Umbilical cord (tissue), 2 donors: ENCODE results near the gene TOR1A. TPM values are rescaled to one million over a fixed set of nuclear protein-coding genes. Genes with fewer than 3 reads are reported as not detected.
A peak's percentile ranks its signal among the peaks of the same experiment; 100 is the strongest.
"Not testable (repeated sequence)": the region's sequence is repeated elsewhere in the genome, so short reads cannot be mapped to it uniquely, and the experiment has no call there.

ENCODE experiments used
- DNase-seq: peaks from one replicate; pipeline ENCODE4 v3.0.0-alpha.2; 2015; ENCODE audit warnings: low spot score
- total RNA-seq: library from RNA; depleted of rRNA; stranded (reverse); fragments of >200 nt; gene quantifications from one replicate; pipeline ENCODE4 v1.2.3, GENCODE V29; 2014; ENCODE audit warnings: low replicate concordance; ENCODE audit not compliant: insufficient read depth

TOR1A gene
- total RNA-seq, 1 donor from 2014 or later, result 13.0 TPM

DNA sequence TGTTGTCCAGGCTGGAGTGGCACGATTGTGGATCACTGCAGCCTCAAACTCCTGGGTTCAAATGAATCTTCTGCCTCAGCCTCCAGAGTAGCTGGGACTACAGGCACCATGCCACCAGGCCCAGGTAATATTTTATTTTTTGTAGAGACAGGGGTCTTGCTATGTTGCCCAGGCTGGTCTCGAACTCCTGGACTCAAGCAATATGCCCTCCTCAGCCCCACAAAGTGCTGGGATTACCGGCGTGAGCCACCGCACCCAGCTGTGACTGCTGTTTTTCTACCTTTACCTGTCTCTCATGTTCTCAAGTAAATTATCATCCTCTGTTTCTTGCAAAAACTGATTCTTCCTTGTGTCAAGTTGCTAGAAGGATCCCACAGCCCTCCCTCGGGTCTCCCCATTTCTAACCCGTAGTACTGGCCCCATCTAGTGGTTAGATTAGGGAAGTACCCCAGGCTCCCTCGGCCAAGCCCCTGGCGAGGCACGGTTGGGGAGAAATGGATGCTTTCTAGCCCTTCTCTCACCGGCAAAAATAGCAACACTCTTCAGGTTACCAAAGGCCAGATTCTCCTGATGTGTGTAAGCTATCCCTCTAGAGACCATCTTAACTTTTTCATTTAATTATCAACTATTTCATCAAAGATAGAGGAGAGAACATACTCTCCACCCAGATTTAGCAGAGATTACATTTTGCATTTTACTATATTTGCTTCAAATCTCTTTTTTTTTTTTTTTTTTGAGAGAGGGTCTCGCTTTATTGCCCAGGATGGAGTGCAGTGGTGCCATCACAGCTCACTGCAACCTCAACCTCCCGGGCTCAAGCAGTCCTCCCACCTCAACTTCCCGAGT lies 40.2 kb downstream of the TOR1A start:
- DNase-seq, result peak; percentile 83

DNA sequence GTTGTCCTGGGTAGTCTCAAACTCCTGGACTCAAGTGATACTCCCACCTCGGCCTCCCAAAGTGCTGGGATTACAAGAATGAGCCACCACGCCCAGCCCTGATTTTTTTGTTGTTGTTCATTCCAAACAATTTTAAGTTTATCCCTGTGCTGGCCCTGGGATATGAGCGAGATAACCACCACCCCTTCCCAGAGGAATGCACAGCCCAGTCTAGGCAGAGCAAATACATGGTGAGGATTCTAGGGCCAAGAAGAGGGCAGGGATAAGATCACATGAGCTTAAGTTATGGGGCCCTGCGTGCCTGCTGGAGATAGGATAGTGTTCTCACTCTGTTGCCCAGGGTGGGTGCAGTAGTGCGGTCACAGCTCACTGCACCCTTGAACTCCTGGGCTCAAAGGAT lies 42.0 kb downstream of the TOR1A start:
- peak; percentile 93 for DNase-seq

DNA sequence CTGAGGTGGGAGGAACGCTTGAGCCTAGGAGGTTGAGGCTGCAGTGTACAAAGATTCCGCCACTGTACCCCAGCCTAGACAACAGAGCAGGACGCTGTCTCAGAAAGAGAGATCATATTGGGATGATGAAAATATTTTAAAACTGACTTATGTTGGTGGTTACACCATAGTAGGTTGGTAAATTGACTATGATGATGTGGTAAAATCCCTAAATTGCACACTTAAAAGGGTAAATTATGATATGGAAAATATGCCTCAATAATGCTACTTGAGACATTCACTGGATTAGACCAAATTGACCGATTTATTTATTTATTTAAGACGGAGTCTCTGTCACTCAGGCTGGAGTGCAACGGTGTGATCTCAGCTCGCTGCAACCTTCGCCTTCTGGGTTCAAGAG lies 42.8 kb downstream of the TOR1A start:
- no peak for DNase-seq

DNA sequence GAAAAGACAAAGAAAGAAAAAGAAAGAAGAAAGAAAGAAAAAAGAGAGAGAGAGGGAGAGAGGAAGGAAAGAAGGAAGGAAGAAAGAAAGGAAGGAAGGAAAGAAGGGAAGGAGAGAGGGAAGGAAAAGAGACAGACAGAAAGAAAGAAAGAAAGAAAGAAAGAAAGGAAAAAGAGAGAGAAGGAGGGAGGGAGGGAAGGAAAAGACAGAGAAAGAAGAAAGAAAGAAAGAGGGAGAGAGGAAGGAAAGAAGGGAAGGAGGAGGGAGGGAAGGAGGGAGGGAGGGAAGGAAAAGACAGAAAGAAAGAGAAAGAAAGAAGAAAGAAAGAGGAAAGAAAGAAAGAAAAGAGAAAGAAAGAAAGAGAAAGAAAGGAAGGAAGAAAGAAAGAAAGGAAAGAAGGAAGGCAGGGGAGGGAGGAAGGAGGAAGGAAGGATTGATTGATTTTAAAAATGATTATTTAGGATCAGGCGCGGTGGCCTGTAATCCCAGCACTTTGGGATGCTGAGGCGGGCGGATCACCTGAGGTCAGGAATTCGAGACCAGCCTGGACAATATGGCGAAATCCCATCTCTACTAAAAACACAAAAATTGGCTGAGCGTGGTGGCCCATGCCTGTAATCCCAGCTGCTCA lies 44.3 kb downstream of the TOR1A start:
- DNase-seq, result no peak

DNA sequence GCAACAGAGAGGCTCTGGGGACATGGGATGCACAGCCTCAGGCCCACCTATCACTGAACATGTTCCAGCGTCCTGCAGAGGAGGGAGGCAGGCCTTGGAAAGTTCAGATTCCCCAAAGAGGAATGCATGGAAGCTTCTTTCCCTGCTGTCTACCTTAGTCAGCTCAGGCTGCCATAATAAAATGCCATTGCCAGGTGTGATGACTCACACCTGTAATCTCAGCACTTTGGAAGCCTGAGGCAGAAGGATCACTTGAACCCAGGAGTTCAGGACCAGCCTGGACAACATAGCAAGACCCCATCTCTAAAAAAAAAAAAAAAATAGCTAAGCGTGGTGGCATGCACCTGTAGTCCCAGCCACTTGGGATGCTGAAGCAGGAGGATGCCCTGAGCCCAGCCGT lies 45.5 kb downstream of the TOR1A start:
- DNase-seq, result no peak

DNA sequence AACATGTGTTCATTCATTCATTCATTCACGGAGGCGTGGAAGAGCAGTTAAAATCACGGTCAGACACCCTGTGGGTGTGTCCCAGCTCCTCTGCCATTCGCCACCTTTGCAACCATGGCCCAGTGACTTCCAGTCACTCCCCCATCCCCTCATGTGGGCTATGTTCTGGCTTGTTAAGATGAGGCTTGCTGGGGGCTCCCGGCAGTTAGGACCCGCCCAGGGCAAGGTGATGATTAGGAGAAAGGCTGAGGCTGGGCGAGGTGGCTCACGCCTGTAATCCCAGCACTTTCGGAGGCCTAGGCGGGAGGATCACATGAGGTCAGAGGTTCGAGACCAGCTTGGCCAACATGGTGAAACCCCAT lies 46.2 kb downstream of the TOR1A start:
- DNase-seq, result no peak

DNA sequence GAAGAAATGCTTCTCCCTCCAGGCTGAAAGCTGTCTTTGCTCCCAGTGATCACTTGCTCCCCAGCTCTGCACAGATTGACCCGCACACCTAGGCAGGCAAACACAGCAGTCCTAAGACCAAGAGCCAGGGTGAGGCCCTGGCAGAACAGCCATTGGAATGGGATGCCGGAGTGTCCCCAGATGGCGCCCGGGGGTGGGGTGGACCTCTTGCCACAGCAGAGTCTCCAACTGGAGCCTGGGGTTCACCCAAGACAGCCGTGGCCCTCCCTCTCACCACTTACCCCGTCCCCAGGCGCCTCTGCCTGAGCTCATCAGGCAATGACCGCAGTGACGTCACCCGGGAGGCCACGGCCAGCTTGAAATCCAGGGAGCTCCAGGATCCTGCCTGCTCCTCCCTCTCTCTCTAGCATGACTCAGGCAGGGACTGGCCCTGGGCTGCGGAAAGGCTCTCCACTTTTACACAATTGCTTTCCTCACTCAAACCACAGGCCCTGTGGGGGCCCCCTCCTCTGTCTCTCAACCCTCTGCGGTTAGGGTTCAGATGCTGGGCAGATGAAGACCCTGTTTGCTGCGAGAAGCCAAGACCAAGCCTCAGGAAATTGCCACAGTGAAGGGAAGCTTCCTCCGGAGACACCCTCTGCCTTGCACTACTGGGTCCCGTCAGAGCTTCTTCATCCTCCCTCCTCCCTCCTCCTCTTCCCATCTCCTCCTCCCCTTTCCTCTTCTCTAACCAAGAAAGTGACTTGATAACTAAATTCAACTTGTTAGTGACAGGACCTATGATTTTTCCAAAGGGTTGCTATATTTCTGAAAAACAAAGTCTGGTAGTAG lies 46.8 kb downstream of the TOR1A start:
- DNase-seq, result peak; percentile 99

DNA sequence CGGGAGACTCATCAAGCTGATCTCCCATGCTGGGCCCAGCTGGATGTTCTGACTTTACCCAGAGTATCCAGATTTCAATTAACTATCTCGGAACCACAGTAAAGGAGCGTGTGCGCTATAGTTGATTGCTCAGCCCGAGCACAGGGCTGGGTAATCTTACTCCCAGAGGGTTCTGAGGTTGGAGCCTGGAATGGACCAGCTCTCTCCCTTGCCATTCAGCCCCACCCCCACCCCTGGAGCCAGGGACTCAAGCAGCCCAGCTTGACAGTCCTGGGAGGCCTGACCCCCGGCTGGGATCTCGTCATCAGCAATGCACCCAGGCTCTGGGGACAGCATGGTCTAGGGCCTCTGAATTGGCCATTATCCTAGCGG lies 47.4 kb downstream of the TOR1A start:
- peak; percentile 56 for DNase-seq

DNA sequence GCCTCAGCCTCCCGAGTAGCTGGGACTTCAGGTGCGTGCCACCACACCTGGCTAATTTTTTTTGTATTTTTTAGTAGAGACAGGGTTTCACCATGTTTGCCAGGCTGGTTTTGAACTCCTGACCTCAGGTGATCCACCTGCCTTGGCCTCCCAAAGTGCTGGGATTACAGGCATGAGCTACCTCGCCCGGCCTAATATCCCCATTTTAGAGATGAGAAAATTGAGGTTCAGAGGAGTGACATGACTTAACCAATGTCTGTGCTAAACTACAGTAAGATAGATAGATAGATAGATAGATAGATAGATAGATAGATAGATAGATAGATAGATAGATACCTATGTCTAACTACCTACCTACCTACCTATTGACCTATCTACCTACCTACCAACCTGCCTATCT lies 47.8 kb downstream of the TOR1A start:
- not testable (repeated sequence) for DNase-seq

DNA sequence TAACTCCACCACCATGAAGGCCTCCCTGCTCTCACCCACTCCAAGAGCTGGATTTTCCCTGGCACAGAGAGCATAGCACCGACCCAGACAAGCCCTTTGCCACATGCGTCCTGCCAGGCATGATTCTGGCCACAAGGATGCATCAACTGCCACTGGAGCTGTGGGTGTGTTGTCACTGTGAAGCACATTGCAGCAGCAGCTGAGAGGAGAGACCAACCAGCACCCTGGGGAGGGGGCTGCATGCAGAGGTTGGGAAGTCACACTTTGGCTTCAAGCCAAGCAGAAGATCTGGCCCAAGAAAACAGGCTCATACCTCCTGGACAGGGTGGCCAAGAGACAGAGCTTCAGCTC lies 48.5 kb downstream of the TOR1A start:
- no peak for DNase-seq

DNA sequence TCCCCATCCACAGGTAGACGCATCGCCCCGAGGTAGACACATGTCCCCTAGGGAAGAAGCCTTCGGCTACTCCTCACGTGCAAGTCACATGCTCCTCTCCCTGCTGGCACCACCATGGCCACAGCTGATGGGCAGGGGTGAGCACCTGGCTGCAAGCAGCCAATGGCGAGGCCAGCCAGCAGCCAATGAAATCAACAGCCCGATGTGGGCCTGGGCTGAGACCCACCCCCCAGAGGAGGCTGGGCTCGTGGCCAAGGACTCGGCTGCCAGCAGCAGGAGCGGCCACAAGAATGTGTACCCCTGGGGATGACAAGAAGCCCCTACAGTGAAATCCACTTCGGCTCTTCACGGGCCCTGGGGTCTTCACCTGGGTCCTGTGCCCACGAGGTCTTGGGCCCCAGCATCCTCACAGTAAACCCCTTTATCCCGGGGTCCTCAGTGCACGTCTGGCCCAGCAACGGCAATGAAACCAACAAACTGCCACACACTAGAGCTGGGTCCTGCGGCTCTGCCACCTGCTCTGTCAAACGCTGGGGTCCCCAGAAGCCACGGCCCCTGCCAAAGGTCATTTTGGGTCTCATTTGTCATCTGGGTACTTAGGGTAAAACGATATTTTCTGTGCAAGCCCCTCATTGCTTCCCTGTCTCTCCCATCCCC lies 49.0 kb downstream of the TOR1A start:
- no peak for DNase-seq

DNA sequence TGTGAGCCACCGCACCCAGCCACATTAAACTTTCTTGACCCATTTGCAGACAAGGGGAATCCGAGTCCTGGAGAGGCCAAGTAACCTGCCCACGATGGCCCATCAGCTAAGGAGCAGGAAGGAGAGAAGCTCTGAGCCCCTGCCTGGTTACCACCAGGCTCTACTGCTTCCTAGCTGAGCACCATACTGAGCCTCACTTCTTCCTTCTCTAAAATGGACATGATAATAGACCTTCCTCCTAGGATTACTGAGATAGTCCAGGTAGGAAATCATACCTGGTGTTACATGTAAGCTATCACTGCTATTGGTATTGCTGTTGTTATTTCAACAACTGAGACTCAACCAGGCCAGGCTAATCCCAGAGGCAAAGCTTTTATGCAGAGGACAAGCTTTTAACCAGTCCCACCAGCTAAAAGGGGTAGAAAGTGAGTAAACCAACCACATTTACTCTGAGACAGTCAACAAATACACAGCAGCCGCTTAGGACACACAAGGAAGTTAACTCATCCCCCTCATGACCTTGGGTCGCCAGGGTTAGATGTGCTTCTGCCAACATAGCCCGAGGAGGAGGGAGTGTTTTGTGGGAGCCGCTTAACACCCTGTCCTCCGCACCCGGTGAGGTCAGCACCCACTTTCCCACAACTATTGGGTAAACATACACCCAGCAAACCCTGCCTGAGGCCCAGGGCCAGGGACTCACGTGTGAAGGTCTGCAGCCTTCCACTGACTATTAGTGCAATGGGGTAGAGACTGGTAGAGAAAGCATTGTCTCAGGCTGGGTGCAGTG lies 50.5 kb downstream of the TOR1A start:
- no peak for DNase-seq

DNA sequence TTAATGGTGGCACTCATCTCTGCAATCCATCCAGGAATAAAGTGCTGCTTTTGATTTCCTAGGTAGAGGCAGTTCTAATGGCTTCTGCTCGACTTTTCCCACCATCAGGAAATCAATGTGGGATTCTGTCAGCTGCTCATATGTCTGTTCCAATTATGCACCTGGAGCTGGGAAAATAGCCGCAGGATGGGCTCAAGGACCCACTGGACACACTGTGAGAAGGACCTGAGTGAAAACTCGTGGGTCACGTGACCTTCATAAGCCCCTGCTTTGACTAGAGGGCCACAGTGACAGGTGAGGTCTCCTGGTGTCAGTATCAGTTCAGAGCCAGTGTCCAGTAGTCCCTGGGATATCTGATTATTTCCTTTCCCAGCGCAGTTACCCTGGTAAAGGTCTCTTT lies 53.2 kb downstream of the TOR1A start:
- DNase-seq, result no peak

DNA sequence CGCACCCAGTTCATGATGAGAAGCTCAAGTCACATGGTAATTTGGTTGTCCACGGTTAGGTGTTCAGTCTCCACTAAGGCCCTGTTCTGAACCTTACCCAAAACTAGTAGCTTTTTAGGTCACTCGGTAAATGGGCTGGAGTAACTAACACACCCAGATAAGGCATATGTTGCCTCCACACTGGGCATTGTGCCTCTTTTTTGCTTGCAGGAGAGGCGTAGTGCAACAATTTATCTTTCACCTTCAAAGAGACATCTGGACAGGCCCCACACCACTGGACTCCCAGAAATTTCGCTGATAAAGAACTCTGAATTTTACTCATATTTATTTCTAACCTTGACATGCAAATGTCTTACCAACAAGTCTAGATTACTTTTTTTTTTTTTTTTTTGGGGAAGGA lies 54.3 kb downstream of the TOR1A start:
- no peak for DNase-seq

DNA sequence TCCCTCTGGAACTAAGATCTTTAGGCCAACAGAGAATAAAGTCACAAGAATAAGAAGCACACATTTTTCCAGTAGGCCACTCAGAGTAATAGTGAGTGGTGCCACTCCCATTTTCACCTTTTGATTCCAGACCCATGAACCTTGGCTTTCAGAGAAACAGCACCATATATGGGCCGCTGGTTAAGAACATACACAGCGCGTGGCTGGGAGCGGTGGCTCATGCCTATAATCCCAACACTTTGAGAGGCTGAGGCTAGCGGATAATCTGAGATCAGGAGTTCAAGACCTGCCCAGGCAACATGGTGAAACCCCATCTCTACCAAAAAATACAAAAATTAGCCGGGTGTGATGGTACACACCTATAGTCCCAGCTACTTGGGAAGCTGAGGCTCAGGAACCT lies 55.5 kb downstream of the TOR1A start:
- DNase-seq, result no peak

DNA sequence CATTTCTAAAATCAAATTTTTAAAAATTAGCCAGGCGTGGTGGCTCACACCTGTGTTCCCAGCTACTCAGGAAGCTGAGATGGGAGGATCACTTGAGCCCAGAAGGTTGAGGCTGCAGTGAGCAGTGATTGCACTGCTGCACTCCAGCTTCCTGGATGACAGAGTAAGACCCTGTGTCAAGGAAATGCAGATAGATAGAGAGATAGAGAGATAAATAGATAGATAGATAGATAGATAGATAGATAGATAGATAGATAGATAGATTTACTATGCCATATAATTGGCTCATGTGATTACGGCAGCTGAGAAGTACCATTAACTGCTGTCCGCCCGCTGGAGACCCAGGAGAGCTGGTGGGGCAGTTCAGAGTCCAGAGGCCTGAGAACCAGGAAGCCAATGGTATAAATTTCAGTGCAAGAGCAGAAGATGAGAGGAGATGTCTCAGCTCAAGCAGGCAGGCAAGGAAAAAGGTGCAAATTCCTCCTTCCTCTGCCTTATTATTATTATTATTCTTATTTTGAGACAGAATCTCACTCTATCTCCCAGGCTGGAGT lies 58.1 kb downstream of the TOR1A start:
- no peak for DNase-seq

DNA sequence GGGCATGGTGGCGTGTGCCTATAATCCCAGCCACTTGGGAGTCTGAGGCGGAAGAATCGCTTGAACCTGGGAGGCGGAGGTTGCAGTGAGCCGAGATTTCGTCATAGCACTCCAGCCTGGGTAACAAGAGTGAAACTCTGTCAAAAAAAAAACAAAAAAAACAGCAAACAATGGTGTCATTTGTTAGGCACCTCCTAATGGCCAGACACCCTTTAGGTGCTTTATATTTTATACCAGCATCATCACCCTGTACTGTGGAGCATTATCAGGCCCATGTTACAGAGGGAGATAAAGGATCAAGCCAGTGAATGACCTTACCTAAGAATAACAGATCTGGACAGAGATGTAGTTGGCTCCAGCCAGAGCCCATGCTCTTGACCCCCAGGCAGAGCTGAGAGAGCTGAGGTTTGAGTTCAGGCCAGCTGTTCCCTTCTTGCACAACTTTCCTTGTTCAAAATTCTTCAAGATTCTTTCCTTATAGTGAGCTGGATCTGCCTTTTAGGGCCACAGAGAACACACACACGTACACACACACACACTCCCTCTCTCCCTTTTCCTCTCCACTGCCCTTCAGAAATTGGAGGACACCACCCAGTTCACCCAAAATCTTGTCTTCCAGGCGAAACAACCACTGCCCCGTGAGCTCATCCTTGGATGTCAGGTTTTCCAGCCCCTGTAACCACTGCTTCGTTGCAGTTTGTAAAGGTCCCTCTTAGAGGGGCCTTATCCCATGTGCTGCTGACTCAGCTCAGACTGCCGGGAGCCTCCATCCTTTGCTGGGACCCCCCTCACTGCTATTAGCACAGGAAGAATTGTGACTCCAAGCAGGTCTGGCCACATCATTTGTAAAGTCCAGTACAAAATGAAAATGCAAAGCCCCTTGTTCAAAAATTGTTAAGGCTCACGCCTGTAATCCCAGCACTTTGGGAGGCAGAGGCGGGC lies 60.7 kb downstream of the TOR1A start:
- DNase-seq, result peak; percentile 81
